22Rv1 (cell line): Measurements from ENCODE around the gene BRD9.
"Not testable (repeated sequence)": the region's sequence is repeated elsewhere in the genome, so short reads cannot be mapped to it uniquely, and the experiment has no call there.

ENCODE experiments used
- CTCF ChIP-seq: fragments of 450-650 bp; IDR thresholded peaks from 2 replicates; pipeline ENCODE4 v1.5.1; 2017; ENCODE audit warnings: mild to moderate bottlenecking
- ZFX ChIP-seq: fragments of 450-650 bp; IDR thresholded peaks from 2 replicates; pipeline ENCODE4 v1.6.1; 2017; ENCODE audit warnings: antibody characterized with exemption, borderline replicate concordance

- not testable (repeated sequence) for TF ChIP-seq CTCF, ZFX
These were observed 50.0 kb downstream of the BRD9 start for GRCh38 chr5:842402-843221.
